GM23338 (cell line): ENCODE measurements around the gene CZIB. TPM values are rescaled to one million over a fixed set of nuclear protein-coding genes. Genes with fewer than 3 reads are reported as not detected.

Experiments
- ATAC-seq: fragments of 200-7000 bp; cut with Tn5 transposase; 3 replicates; pipeline ENCODE4 v1.9.1; 2020
- DNase-seq: peaks from one replicate; pipeline ENCODE4 v3.0.0-alpha.2; 2015; ENCODE audit warnings: low spot score
- H2AFZ ChIP-seq: fragments of 200-600 bp; sonication (generic); 2 replicates; pipeline ENCODE4 v1.8.0; 2016; ENCODE audit warnings: antibody characterized with exemption, mild to moderate bottlenecking, moderate library complexity
- H3F3A ChIP-seq: fragments of 200-600 bp; sonication (generic); replicated peaks from 2 replicates; pipeline ENCODE4 v1.8.0; 2017; ENCODE audit warnings: antibody characterized with exemption, mixed run types, low read depth
- H3K27ac ChIP-seq: fragments of 200-600 bp; sonication (generic); 2 replicates; pipeline ENCODE4 v1.6.1; 2016; ENCODE audit warnings: low read depth
- H3K27me3 ChIP-seq: fragments of 200-600 bp; sonication (generic); 2 replicates; pipeline ENCODE4 v1.8.0; 2016; ENCODE audit warnings: mild to moderate bottlenecking, mixed run types, moderate library complexity; ENCODE audit not compliant: insufficient read depth
- H3K36me3 ChIP-seq: fragments of 200-600 bp; sonication (generic); 2 replicates; pipeline ENCODE4 v1.8.0; 2016; ENCODE audit warnings: mild to moderate bottlenecking; ENCODE audit not compliant: insufficient read depth
- H3K4me1 ChIP-seq: fragments of 200-600 bp; sonication (generic); 2 replicates; pipeline ENCODE4 v1.8.0; 2016; ENCODE audit warnings: mild to moderate bottlenecking, moderate library complexity; ENCODE audit not compliant: insufficient read depth
- H3K4me2 ChIP-seq: fragments of 200-600 bp; sonication (generic); 2 replicates; pipeline ENCODE4 v1.7.1; 2017; ENCODE audit warnings: mixed run types
- H3K4me3 ChIP-seq: fragments of 200-600 bp; sonication (generic); 2 replicates; pipeline ENCODE4 v1.6.1; 2016; ENCODE audit warnings: mixed run types
- H3K79me2 ChIP-seq: fragments of 200-600 bp; sonication (generic); replicated peaks from 2 replicates; pipeline ENCODE4 v1.8.0; 2017; ENCODE audit warnings: mild to moderate bottlenecking; ENCODE audit not compliant: insufficient read depth
- H3K9me2 ChIP-seq: fragments of 200-600 bp; sonication (generic); 2 replicates; pipeline ENCODE4 v1.8.0; 2017; ENCODE audit not compliant: insufficient read depth
- H4K20me1 ChIP-seq: fragments of 200-600 bp; sonication (generic); replicated peaks from 2 replicates; pipeline ENCODE4 v1.8.0; 2017; ENCODE audit warnings: mild to moderate bottlenecking; ENCODE audit not compliant: insufficient read depth
- H3K27ac Mint-ChIP-seq: 2 replicates; pipeline ENCODE4 v1.8.0; 2020; ENCODE audit warnings: inconsistent platforms, mild to moderate bottlenecking, moderate library complexity, mixed read lengths
- H3K27me3 Mint-ChIP-seq: 3 replicates; pipeline ENCODE4 v1.8.0; 2022; ENCODE audit warnings: low read depth, mild to moderate bottlenecking, moderate library complexity, mixed read lengths, inconsistent platforms; ENCODE audit not compliant: insufficient read depth, poor library complexity
- H3K36me3 Mint-ChIP-seq: 3 replicates; pipeline ENCODE4 v1.8.0; 2021; ENCODE audit warnings: low read depth, mild to moderate bottlenecking, inconsistent platforms, moderate library complexity, mixed read lengths
- H3K4me1 Mint-ChIP-seq: 3 replicates; pipeline ENCODE4 v1.8.0; 2020; ENCODE audit warnings: mild to moderate bottlenecking, inconsistent platforms, mixed read lengths
- H3K4me3 Mint-ChIP-seq: 3 replicates; pipeline ENCODE4 v1.8.0; 2021; ENCODE audit warnings: moderate library complexity, mild to moderate bottlenecking, inconsistent platforms, mixed read lengths
- H3K9me3 Mint-ChIP-seq: 3 replicates; pipeline ENCODE4 v1.8.0; 2020; ENCODE audit warnings: moderate library complexity, mild to moderate bottlenecking, inconsistent platforms, mixed read lengths
- CTCF ChIP-seq, 2 experiments: fragments of 200-600 bp in 1 of 2; sonication (generic) in 1 of 2; conservative IDR thresholded peaks; 2 replicates each; pipeline versions ENCODE4 v1.5.1 to v1.6.1; 2016 to 2017; ENCODE audit warnings: antibody characterized with exemption in 2 of 2, low read depth in 2 of 2, mild to moderate bottlenecking in 2 of 2, moderate library complexity in 1 of 2
- ETS1 ChIP-seq: IDR thresholded peaks from 2 replicates; pipeline ENCODE4 v1.6.1; 2016; ENCODE audit warnings: antibody characterized with exemption
- EZH2 ChIP-seq: fragments of 200-600 bp; sonication (generic); IDR thresholded peaks from one replicate; pipeline ENCODE4 v1.8.0; 2017; ENCODE audit warnings: antibody characterized with exemption, mild to moderate bottlenecking, low read depth; ENCODE audit not compliant: unreplicated experiment
- EZH2phosphoT487 ChIP-seq: fragments of 200-600 bp; sonication (generic); IDR thresholded peaks from one replicate; pipeline ENCODE4 v1.8.1; 2018; ENCODE audit warnings: antibody characterized with exemption; ENCODE audit not compliant: unreplicated experiment
- JUNB ChIP-seq: IDR thresholded peaks from one replicate; pipeline ENCODE4 v1.6.1; 2016; ENCODE audit warnings: antibody characterized with exemption; ENCODE audit not compliant: unreplicated experiment
- NANOG ChIP-seq: IDR thresholded peaks from 2 replicates; pipeline ENCODE4 v1.6.1; 2016; ENCODE audit warnings: antibody characterized with exemption, borderline replicate concordance
- POLR2AphosphoS5 ChIP-seq: IDR thresholded peaks from 2 replicates; pipeline ENCODE4 v1.6.1; 2016; ENCODE audit warnings: antibody characterized with exemption, low read depth
- REST ChIP-seq: IDR thresholded peaks from one replicate; pipeline ENCODE4 v1.6.1; 2018; ENCODE audit warnings: antibody characterized with exemption; ENCODE audit not compliant: unreplicated experiment
- STAT1 ChIP-seq: IDR thresholded peaks from one replicate; pipeline ENCODE4 v1.6.1; 2016; ENCODE audit warnings: antibody characterized with exemption; ENCODE audit not compliant: unreplicated experiment
- ZNF114 ChIP-seq: fragments of 250-450 bp; sonication (Bioruptor Pico); IDR thresholded peaks from 2 replicates; pipeline ENCODE4 v1.5.0; 2020; ENCODE audit warnings: mild to moderate bottlenecking, moderate library complexity
- ZNF331 ChIP-seq: fragments of 250-450 bp; sonication (Bioruptor Pico); IDR thresholded peaks from 2 replicates; pipeline ENCODE4 v1.5.0; 2020; ENCODE audit warnings: low read depth, mild to moderate bottlenecking, moderate library complexity
- polyA plus RNA-seq: library from polyadenylated mRNA; unstranded; fragments of >200 nt; fragmentation: Nextera tagmentation; extraction: Ambion mirVana; gene quantifications from 2 replicates; pipeline ENCODE4 v1.2.1, GENCODE V29; 2016
- total RNA-seq: library from RNA; depleted of rRNA; stranded (reverse); fragments of >200 nt; shearing (Covaris generic); gene quantifications from 2 replicates; pipeline ENCODE4 v1.2.3, GENCODE V29; 2014

The CZIB gene
- total and polyA plus RNA-seq, 2 experiments from 2014 or later: 59.8 to 84.1 TPM

GRCh38 chr1:53257454-53258081 is 37.1 kb upstream of the CZIB start:
- Mint-ChIP-seq H3K27me3 (peaks cover 6% of the 10 kb centered on the region), H3K4me3 (no peak overlapping the region), H3K9me3 (no peaks in the 10 kb centered on the region), H3K4me1 (no peaks in the 10 kb centered on the region), H3K36me3 (peaks cover 95% of the 10 kb centered on the region), H3K27ac (no peak overlapping the region)
- peaks cover 70% of the 10 kb centered on the region for H3K36me3 ChIP-seq
- DNase-seq (no peak), ATAC-seq (no peak)
- H2AFZ ChIP-seq: no peak overlapping the region
- H3K4me3 ChIP-seq: no peak overlapping the region
- H3K4me1 ChIP-seq: no peaks in the 10 kb centered on the region
- H3K27me3 ChIP-seq: no peaks in the 10 kb centered on the region
- H3K9me2 ChIP-seq: no peaks in the 10 kb centered on the region
- H3K4me2 ChIP-seq: no peak overlapping the region
- H3K79me2 ChIP-seq: no peaks in the 10 kb centered on the region
- TF ChIP-seq POLR2AphosphoS5: no peak
- TF ChIP-seq JUNB: no peak
- TF ChIP-seq EZH2: no peak
- TF ChIP-seq CTCF (conservative IDR thresholded peaks at IDR 0.05; ENCODE audit: low read depth in 2 of 2): no peak
- TF ChIP-seq NANOG: no peak
- no peak for TF ChIP-seq ZNF114 (CRISPR knock-in tag)
- no peak for TF ChIP-seq STAT1
- no peak for TF ChIP-seq ETS1
- no peak for TF ChIP-seq EZH2phosphoT487
- no peak for TF ChIP-seq ZNF331
- peaks cover 6% of the 10 kb centered on the region for H3F3A ChIP-seq
- peaks cover 20% of the 10 kb centered on the region for H4K20me1 ChIP-seq
- no peak overlapping the region for H3K27ac ChIP-seq

GRCh38 chr1:53256511-53257453 is 36.3 kb upstream of the CZIB start:
- Histone ChIP-seq H4K20me1 (peaks cover 18% of the 10 kb centered on the region), H3K4me1 (no peaks in the 10 kb centered on the region), H3K27me3 (no peaks in the 10 kb centered on the region), H3K9me2 (no peaks in the 10 kb centered on the region), H3K4me3 (no peak overlapping the region), H3F3A (peaks cover 6% of the 10 kb centered on the region), H3K4me2 (no peak overlapping the region), H3K27ac (no peak overlapping the region), H3K36me3 (peaks cover 78% of the 10 kb centered on the region), H3K79me2 (no peaks in the 10 kb centered on the region), H2AFZ (no peak overlapping the region)
- Mint-ChIP-seq H3K27me3 (peaks cover 6% of the 10 kb centered on the region), H3K4me3 (no peak overlapping the region), H3K36me3 (peaks cover 93% of the 10 kb centered on the region), H3K27ac (no peak overlapping the region), H3K4me1 (no peaks in the 10 kb centered on the region), H3K9me3 (no peaks in the 10 kb centered on the region)
- DNase-seq (no peak), ATAC-seq (no peak)
- TF ChIP-seq CTCF (conservative IDR thresholded peaks at IDR 0.05; ENCODE audit: low read depth in 2 of 2) (no peak), ETS1 (no peak), STAT1 (no peak), ZNF331 (no peak), ZNF114 (CRISPR knock-in tag) (no peak), JUNB (no peak), REST (no peak)
